ENCODE data around the gene SPRN.
"Not testable (repeated sequence)": the region's sequence is repeated elsewhere in the genome, so short reads cannot be mapped to it uniquely, and the experiment has no call there.

Gene SPRN, protein sequence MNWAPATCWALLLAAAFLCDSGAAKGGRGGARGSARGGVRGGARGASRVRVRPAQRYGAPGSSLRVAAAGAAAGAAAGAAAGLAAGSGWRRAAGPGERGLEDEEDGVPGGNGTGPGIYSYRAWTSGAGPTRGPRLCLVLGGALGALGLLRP

DNA sequence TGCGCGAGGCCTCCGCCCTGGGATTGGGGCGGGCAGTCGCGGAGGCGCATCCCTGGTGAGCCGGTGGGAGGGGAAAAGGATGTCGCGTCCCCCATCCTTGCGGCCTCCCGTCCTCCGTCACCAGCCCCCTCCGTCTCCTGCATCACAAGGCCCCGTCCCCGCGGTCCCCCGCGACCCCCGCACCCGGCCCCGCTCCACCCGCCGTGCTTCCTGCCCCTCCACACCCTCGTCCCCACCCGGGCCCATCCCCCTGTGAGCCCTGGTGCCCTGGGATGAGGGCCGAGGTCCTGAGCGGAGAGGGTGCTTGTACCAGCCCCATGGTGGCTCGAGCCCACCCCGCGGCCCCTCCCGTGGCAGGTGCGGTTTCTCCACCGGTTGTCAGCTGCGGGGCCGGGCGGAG is at the start of gene SPRN:
TSS of gene SPRN (minus strand) at position 25 of the 400 bp plus-strand sequence. CDS start 944 bp downstream, outside the sequence.
- not testable (repeated sequence) for DNase-seq

DNA sequence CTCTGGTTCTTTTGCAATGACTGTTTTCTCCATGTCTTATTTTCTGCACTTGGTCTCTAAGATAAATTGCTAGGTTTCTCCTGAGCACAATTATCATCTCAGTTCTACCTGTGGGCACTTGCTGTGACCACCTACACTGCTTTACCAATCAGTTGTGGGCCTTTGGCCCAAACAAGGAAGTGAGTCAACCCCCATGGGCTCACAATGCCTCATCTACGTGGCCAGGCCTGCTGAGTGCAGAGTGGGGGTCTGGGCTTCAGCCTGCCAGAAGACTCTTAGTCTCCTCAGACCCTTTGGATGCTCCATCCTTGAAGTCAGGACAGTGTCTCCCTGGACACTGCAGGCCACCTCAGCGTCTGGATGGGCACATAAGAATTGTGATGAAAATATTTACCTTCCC is 49.6 kb upstream of the SPRN start:
- DNase-seq = no peak

DNA sequence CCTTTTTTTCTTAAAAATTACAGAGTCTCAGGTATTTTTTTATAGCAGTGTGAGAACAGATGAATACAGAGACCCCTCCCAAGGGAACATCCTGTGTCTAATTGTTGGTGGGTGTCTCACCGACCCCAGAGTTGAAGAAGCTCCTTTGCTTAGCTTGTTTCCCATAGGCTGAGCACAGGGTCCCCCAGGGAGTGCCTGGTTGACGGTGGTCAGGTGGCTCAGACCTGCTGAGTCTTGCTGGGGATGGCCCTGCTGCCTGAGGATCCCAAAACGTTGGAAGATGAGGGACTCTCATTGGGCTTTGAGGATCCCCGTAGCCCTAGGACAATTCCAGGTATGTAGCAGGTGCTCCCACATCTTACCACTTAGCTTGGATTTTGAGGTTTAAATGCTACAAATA is 48.8 kb upstream of the SPRN start:
- no peak for DNase-seq

DNA sequence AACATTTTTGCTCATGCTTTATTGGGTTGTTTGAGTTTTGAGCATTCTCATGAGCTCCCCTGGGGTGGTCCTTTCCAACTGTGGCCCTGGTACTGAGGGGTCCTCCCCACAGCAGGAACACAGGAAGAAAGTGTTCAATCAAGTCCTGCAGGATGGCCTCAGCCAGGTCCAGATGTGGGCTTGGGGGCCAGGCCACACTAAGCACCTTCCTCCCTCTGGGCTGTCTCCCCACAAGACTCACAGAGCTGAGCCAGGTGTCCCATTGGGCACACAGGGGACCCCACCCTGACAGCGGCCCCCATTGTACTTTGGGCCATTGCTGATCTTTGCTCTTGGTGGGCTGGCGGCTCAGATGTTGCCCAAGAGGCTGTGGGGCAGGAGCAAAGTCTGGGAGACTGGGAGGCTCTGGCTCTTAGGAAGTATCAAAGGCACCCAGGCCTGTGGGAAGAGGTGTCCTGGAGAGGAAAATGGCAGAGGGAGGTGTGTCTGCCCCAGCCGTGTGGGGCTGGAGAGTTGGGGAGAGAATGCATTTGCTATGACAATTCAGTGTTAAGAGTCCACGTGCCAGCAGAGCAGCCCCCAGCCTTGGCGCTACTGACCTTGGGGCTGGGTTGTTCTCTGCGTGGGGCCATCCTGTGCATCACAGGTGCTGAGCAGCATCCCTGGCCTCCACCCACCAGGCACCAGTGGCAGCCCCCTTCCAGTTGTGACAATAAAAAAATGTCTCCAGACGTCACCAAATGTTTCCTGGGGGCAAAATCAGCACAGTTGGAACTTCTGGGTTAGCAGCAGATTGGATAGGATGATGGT is 47.1 kb upstream of the SPRN start:
- no peak for DNase-seq

DNA sequence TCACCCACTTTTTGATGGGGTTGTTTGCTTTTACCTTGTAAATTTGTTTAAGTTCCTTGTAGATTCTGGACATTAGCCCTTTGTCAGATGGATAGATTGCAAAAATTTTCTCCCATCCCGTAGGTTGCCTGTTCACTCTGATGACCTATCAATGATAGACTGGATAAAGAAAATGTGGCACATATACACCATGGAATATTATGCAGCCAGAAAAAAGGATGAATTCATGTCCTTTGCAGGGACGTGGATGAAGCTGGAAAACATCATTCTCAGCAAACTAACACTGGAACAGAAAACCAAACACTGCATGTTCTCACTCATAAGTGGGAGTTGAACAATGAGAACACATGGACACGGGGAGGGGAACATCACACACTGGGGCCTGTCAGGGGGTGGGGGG is 44.8 kb upstream of the SPRN start:
- DNase-seq = not testable (repeated sequence)

DNA sequence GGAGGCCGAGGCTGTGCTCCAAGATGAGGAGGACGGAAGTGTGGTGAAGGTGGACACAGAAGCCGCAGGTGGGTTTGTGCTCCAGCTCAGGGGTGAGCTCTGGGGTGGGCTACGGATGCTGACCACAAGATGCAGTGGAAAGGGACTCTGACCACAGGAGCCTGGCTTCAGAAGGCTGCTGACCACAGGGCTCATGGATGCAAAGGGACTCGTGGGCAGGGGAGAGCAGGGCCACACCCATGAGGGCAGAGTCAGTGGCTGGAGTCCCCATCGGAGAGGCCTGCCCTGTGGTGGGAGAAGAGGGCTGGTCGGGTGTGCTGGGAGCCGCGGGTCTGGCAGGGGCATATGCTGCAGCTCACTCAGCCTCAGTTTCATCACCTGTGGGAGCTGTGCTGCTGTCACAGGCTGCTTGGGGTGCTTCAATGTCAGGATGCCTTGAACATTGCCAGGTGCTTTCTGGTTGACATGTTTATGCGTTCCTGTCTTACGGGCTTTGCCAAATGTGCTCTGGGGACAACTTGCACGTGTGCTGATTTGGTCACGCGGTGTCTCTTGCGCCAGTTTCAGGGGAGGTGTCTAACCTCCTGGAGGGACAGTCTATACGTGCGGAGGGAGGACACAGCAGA is 43.0 kb upstream of the SPRN start:
- no peak for DNase-seq

DNA sequence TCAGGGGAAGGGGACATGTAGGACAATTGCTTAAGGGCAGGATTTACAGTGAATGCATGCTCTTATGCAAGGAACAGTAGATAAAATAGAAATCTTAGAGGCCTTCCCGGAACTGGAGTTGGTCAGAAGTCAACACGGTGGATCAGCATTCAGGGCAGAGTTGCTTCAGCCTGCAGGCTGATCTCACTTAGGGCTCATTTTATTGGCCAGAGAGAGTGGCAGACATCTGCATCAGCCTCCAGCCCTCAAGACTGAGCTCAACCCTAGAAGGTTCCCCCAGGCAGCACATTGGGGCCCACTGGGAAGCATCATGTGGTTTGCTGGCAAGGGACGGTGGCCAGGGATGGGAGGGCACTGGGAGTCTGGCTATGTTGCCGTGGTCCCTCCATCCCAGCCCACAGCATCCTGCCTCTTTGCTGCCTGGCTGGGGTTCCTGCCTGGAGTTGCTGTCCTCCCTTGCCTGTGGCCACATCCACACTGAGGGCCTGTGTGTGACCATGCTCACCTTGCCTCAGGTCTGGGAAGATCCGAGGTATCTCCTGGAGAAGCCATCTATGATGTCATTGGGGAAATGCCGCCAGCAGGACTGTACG is 42.4 kb upstream of the SPRN start:
- DNase-seq = no peak

DNA sequence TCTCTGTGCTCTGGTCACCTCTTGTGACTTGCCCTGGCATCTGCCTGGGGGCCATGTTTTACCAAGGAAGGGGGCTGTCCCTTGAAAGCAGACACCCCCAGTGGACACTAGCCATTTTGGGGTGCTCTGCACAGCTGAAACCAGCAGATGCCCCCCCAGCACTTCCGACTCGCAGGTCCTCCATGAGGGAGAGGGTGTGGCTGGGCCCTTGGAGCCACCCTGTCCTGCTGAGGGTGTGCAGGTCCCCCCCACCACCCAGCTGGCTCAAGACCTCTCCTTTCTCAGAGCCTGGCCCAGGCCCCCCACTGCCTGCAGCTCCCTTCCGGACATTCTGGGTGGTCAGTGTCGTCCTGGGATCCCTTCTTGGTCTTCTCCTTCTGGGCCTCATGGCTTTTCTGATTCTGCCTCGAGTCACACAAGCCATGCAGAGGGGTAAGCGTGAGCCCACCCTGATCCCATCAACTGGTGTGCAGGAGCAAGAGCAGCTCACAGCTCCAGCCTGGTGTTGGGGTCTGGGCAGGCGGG is 41.6 kb upstream of the SPRN start:
- DNase-seq = no peak

DNA sequence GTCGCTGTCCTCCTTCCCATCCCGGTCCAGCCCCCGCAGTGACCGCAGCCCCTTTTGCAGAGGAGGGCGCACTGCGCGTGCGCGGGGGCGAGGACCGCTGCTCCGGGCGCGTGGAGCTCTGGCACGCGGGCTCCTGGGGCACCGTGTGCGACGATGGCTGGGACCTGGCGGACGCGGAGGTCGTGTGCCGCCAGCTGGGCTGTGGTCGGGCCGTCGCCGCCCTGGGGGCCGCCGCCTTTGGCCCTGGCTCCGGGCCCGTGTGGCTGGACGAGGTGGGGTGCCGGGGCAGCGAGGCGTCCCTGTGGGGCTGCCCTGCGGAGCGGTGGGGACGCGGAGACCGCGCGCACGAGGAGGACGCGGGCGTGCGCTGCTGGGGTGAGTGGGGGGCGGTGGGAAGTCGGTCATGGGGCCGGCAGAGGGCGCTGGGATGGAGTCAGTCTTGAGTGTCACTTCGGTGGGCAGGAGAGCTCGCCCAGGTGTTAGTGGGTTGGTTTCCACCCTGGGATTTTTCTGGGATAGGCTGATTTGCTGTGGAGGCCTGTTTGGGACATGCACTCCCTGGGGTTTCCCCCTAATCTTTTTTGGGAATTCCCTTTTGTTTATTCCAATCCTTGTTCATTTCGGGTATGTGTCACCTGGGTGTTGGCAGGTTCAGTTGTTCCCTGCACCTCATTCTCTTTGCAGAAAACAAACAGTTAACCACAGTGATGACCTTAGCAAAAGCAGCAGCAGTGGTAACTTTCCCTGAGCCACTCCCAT is 40.9 kb upstream of the SPRN start:
- no peak for DNase-seq

DNA sequence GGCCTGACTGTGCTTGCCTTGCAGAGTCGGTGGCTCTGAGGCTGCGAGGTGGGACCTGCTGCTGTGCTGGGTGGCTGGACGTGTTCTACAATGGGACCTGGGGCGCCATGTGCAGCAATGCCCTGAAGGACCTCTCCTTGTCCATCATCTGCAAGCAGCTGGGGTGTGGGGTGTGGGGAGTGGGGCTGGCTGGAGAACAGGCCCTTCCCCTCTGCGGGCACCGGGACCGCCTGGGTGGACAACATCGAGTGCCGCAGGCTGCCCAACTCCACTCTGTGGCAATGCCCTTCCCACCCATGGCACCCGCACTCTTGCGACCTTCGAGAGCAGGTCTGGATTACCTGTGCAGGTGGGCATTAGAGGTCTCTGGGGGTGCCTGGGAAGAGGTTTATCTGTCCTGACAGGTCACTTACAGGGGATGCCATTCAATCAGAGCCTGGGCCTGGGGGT is 40.2 kb upstream of the SPRN start:
- no peak for DNase-seq

DNA sequence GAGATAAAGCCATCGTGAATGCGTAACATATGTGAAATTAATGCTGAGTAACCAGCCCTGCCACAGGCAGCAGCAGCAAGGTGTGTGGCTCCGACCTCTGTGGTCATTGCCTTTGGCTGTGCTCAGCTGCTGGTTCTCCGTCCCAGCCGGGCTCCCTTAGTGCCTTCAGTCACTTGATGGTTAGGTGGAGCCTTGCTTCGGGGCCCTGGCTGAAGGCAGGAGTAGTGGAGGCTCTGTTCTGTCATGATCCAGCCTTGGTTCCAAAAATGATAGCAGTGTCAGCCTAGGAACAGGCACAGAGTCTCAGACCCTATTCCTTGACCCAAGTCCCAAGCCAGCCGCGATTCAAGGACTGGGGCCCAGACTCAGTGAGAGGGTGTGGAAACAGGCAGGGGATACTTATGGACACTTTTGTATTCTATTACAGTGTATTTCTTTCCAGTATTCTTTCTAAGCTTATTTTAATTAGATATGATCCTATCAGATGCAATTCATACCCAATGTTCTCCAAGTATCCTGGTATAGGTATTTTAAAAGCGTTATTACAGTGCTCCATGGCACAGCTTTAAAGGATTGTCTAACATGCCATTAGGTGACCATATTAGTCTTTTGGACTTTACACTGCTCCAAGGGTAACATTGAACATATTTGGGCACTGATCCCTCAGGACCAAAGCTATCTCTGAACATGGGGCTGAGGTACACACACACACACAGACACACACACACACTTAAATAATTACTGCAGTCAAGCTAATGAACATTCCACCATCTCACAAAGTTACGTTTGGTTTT is 38.3 kb upstream of the SPRN start:
- no peak for DNase-seq

DNA sequence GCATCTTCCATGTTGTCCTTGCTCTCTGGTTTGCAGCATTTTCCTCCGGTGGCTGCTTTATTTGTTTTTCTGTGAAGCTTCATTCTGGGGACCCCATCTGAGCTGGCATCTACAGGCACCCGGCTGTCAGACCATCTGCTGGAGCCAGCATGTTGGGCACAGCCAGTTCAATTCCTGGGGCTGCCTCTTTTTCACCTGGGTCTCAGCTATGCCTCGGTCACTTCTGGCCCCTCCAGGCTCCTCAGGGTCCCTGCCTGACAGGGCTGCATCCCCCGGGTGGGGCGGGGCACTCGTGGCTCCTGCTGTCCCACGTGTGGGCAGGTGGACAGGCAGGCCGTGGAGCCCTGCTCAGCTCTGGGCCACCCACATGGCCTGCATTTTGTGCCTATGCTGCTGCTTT is 37.4 kb upstream of the SPRN start:
- DNase-seq = no peak

DNA sequence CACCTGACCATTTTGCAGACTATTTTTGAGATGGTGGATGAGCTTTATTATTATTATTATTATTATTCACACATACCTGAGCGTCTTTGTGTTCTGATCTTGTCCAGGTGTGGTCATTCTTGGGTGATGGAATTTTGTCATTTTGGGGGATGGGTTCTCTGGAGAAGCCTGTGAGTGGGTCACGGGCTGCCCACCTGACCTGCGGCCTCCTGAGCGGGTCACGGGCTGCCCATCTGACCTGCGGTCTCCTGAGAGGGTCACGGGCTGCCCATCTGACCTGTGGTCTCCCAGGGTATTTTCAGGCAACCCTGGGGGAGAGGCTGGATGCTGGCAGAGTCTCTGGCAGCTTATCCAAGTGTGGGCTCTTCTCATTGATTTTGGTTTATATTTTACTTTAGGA is 36.6 kb upstream of the SPRN start:
- no peak for DNase-seq

DNA sequence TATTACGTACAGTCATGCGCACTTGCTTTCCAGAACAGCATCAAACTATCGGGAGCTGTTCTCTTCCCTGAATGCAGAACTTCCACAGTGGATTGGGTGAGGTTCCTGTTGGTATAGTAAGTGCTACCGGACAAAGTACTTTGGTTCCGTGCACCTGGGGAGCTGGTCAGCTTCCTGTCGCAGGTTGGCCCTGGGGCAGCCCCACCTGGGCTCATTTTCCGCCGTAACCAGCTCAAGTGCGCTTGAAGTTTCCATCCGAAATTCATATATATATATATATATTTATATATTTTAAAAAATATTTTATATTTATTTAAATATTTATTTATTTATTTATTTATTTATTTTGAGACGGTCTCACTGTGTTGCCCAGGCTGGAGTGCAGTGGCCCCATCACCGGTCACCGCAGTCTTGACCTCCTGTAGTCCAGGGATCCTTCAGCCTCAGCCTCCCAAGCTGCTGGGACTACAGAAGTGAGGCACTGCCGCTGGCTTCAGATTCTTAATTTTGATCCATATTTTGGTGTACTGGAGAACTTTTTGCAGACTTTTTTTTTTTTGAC is 35.9 kb upstream of the SPRN start:
- no peak for DNase-seq

DNA sequence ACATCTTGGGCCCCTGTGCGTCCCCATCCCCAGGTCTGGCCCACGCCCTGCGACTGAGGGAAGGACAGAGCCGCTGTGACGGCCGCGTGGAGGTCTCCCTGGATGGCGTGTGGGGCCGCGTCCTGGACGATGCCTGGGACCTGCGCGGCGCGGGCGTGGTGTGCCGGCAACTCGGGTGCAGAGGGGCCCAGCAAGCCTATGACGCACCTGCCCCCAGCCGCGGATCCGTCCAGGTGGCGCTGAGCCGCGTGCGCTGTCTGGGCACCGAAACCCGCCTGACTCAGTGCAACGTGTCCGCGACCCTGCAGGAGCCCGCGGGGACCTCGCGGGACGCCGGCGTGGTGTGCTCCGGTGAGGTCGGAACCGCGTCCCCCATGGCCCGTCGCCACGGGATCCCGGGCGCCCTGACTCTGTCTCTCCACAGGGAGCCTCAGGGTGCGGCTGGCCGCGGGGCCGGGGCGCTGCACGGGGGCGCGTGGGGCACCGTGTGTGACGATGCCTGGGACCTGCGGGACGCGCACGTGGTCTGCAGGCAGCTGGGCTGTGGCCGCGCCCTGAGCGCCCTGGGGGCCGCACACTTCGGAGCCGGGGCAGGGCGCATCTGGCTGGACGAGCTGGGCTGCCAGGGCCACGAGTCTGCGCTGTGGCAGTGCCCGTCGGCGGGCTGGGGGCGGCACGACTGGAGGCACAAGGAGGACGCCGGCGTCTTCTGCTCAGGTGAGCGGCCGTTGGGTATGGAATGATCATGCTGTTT is 35.2 kb upstream of the SPRN start:
- DNase-seq = no peak

DNA sequence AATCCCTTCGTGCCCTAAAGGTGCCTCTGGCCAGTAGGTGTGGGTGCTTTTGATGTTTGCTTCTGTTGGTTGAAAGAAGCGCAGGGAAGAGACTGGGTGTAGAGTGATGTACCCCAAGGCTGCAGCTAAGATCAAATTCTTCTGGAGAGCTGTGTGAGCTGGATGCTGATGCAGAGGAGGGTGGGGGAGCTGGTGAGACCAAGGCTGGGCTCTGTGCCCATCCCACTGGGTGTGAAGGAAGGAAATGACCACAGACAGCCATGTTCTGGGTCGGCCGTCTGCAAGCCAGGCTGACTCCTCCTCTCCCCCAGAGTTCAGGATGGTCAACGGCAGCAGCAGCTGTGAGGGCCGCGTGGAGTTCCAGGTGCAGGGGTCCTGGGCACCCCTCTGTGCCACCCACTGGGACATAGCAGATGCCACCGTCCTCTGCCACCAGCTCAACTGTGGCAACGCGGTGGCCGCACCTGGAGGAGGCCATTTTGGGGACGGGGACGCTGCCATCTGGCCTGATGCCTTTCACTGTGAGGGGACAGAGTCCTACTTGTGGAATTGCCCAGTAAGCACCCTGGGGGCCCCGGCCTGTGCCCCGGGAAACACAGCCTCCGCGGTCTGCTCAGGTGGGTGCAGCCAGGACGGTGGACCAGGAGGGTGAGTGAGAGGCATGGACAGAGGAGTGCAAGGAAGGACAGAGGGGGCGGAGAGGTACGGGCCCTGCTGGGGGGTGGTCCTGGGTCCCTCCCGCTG is 34.5 kb upstream of the SPRN start:
- DNase-seq = no peak

DNA sequence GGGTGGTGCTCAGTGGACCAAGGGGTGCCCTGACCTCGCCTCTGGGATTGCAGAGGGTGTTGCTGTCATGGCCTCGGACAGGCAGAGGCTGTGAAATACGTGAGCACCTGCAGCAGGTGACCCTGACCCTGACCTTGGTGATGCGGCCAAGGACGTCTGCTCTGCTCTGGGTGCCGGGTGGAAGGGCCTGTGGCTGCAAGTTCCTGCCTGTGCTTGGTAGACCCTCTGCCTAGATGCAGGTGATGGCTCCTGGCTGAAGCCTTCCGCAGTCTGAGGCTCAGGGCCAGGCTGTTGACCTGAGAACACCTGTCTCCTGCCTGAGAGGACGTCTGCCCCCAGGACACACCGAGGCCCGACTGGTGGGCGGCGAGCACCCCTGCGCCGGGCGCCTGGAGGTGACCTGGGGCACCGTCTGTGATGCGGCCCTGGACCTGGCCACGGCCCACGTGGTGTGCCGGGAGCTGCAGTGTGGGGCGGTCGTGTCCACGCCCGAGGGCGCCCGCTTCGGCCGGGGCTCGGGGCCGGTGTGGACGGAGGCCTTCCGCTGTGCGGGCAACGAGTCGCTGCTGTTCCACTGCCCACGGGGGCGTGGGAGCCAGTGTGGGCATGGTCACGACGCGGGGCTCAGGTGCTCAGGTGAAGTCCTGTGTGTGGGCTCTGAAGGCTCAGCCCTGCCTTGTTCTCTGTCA is 33.7 kb upstream of the SPRN start:
- DNase-seq = no peak

DNA sequence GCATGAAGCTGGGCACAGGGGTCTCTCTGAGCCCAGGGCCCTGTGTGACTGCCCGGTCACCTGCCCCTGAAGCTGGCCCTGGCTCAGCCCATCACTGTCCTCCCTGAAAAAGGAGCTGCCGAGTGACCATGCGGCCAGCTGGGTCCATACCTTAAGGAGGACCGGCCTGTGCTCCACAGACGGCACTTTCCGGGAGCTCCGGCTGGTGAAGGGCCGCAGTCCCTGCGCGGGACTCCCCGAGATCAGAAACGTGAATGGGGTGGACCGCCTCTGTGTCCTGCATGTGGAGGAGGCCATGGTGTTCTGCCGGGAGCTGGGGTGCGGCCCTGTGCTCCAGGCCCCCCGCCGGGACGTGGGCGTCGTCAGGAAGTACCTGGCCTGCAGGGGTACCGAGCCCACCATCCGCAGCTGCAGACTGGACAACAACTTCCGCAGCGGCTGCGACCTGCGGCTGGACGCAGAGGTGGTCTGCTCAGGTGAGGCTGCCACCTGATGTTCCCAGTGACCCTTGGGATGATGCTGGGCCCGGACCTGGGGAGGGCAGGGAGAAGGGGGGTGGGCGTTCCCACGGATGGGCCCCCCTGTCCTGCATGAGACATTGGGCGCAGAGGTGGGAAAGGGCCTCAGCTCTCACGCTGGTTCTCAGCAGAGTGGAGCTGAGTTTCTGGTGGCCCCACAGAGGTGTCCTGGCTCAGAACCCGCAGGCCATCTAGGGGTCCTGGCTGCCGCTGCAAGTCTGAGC is 32.8 kb upstream of the SPRN start:
- DNase-seq = no peak

Measured in stimulated activated CD4-positive, alpha-beta T cell treated with anti-CD3 and anti-CD28 coated beads, Interleukin-12 subunit alpha, Interleukin-12 subunit beta, amount 100 ng/mL, for 4 hours (primary cell).